ENCODE measurements around the gene SPRR1A.

The SPRR1A gene

GRCh38 chr1:152954436-152954835 lies 29.4 kb upstream of the SPRR1A start:
- DNase-seq = no peak
- H4K91ac ChIP-seq (ENCODE audit: low read length) = no peak overlapping the region
- 68% methylated on average over 4 of the region's 6 CpGs for WGBS
- H3K9me3 ChIP-seq (ENCODE audit: control insufficient read depth, low read length) = no peaks in the 10 kb centered on the region
- no peaks in the 10 kb centered on the region for H3K4me1 ChIP-seq (ENCODE audit: control insufficient read depth, insufficient read depth, low read depth, low read length)
- no peak overlapping the region for H3K14ac ChIP-seq (ENCODE audit: low read length in 2 of 2)
- H2BK12ac ChIP-seq (ENCODE audit: low read length in 2 of 2) = no peak overlapping the region
- H3K27ac ChIP-seq (ENCODE audit: low read length, poor library complexity, severe bottlenecking) = no peak overlapping the region
- no peak overlapping the region for H3K4me2 ChIP-seq (ENCODE audit: low read length, poor library complexity, severe bottlenecking)
- no peak overlapping the region for H3K18ac ChIP-seq (ENCODE audit: low read depth in 1 of 2, low read length in 2 of 2)
- H3K4me3 ChIP-seq (ENCODE audit: insufficient read depth in 1 of 2, low read depth in 1 of 2, low read length in 2 of 2) = no peak overlapping the region
- H3K9ac ChIP-seq (ENCODE audit: low read length) = no peak overlapping the region
- H3K27me3 ChIP-seq (ENCODE audit: control insufficient read depth in 1 of 2, insufficient read depth in 1 of 2, low read length in 2 of 2) = peaks cover 0 to 11% of the 10 kb centered on the region in 2 experiments
- H2AK5ac ChIP-seq (ENCODE audit: low read length, severe bottlenecking) = no peak overlapping the region
- no peaks in the 10 kb centered on the region for H3K36me3 ChIP-seq (ENCODE audit: control insufficient read depth in 1 of 2, insufficient read depth in 2 of 2, low read depth in 1 of 2, low read length in 2 of 2)
- no peak overlapping the region for H2BK5ac ChIP-seq (ENCODE audit: low read depth, low read length, poor library complexity, severe bottlenecking)
- H2BK15ac ChIP-seq (ENCODE audit: low read depth, poor library complexity, severe bottlenecking) = no peak overlapping the region
- no peak overlapping the region for H4K8ac ChIP-seq (ENCODE audit: low read length)
- no peak overlapping the region for H2AFZ ChIP-seq (ENCODE audit: low read depth, low read length)
- no peak overlapping the region for H3K23ac ChIP-seq (ENCODE audit: low read length in 2 of 2)
- no peak overlapping the region for H3K4ac ChIP-seq (ENCODE audit: low read depth in 1 of 2, low read length in 2 of 2)
- no peaks in the 10 kb centered on the region for H3K79me1 ChIP-seq (replicated peaks; ENCODE audit: low read length, poor library complexity, severe bottlenecking)
- H2BK120ac ChIP-seq (ENCODE audit: low read depth, low read length) = no peak overlapping the region

- Histone ChIP-seq H3K4me3 (ENCODE audit: insufficient read depth in 1 of 2, low read depth in 1 of 2, low read length in 2 of 2) (no peak overlapping the region), H3K4me2 (ENCODE audit: low read length, poor library complexity, severe bottlenecking) (no peak overlapping the region), H2AK5ac (ENCODE audit: low read length, severe bottlenecking) (no peak overlapping the region), H2BK12ac (ENCODE audit: low read length in 2 of 2) (no peak overlapping the region), H3K4me1 (ENCODE audit: control insufficient read depth, insufficient read depth, low read depth, low read length) (no peaks in the 10 kb centered on the region), H3K27ac (ENCODE audit: low read length, poor library complexity, severe bottlenecking) (no peak overlapping the region), H2BK120ac (ENCODE audit: low read depth, low read length) (no peak overlapping the region), H2AFZ (ENCODE audit: low read depth, low read length) (no peak overlapping the region), H3K4ac (ENCODE audit: low read depth in 1 of 2, low read length in 2 of 2) (no peak overlapping the region), H3K9me3 (ENCODE audit: control insufficient read depth, low read length) (no peaks in the 10 kb centered on the region), H4K8ac (ENCODE audit: low read length) (no peak overlapping the region), H3K23ac (ENCODE audit: low read length in 2 of 2) (no peak overlapping the region), H3K18ac (ENCODE audit: low read depth in 1 of 2, low read length in 2 of 2) (no peak overlapping the region), H3K36me3 (ENCODE audit: control insufficient read depth in 1 of 2, insufficient read depth in 2 of 2, low read depth in 1 of 2, low read length in 2 of 2) (no peaks in the 10 kb centered on the region), H3K79me1 (replicated peaks; ENCODE audit: low read length, poor library complexity, severe bottlenecking) (no peaks in the 10 kb centered on the region), H3K9ac (ENCODE audit: low read length) (no peak overlapping the region), H2BK15ac (ENCODE audit: low read depth, poor library complexity, severe bottlenecking) (no peak overlapping the region), H3K14ac (ENCODE audit: low read length in 2 of 2) (no peak overlapping the region), H3K27me3 (ENCODE audit: control insufficient read depth in 1 of 2, insufficient read depth in 1 of 2, low read length in 2 of 2) (no peaks in the 10 kb centered on the region), H4K91ac (ENCODE audit: low read length) (no peak overlapping the region), H2BK5ac (ENCODE audit: low read depth, low read length, poor library complexity, severe bottlenecking) (no peak overlapping the region)
- WGBS = 79% methylated on average over 2 of the region's 3 CpGs
- no peak for DNase-seq
Measured at GRCh38 chr1:152957561-152957960, 26.3 kb upstream of the SPRR1A start.

- Histone ChIP-seq H2BK12ac (ENCODE audit: low read length in 2 of 2) (no peak overlapping the region), H2AFZ (ENCODE audit: low read depth, low read length) (no peak overlapping the region), H3K27ac (ENCODE audit: low read length, poor library complexity, severe bottlenecking) (no peak overlapping the region), H3K14ac (ENCODE audit: low read length in 2 of 2) (no peak overlapping the region), H3K4me2 (ENCODE audit: low read length, poor library complexity, severe bottlenecking) (no peak overlapping the region), H3K36me3 (ENCODE audit: control insufficient read depth in 1 of 2, insufficient read depth in 2 of 2, low read depth in 1 of 2, low read length in 2 of 2) (no peaks in the 10 kb centered on the region), H4K8ac (ENCODE audit: low read length) (no peak overlapping the region), H3K27me3 (ENCODE audit: control insufficient read depth in 1 of 2, insufficient read depth in 1 of 2, low read length in 2 of 2) (no peaks in the 10 kb centered on the region), H2BK120ac (ENCODE audit: low read depth, low read length) (no peak overlapping the region), H3K9ac (ENCODE audit: low read length) (no peak overlapping the region), H4K91ac (ENCODE audit: low read length) (no peak overlapping the region), H3K79me1 (replicated peaks; ENCODE audit: low read length, poor library complexity, severe bottlenecking) (no peaks in the 10 kb centered on the region), H2BK15ac (ENCODE audit: low read depth, poor library complexity, severe bottlenecking) (no peak overlapping the region), H3K4me1 (ENCODE audit: control insufficient read depth, insufficient read depth, low read depth, low read length) (no peaks in the 10 kb centered on the region), H2AK5ac (ENCODE audit: low read length, severe bottlenecking) (no peak overlapping the region), H2BK5ac (ENCODE audit: low read depth, low read length, poor library complexity, severe bottlenecking) (no peak overlapping the region), H3K9me3 (ENCODE audit: control insufficient read depth, low read length) (no peaks in the 10 kb centered on the region), H3K18ac (ENCODE audit: low read depth in 1 of 2, low read length in 2 of 2) (no peak overlapping the region), H3K4me3 (ENCODE audit: insufficient read depth in 1 of 2, low read depth in 1 of 2, low read length in 2 of 2) (no peak overlapping the region), H3K4ac (ENCODE audit: low read depth in 1 of 2, low read length in 2 of 2) (no peak overlapping the region), H3K23ac (ENCODE audit: low read length in 2 of 2) (no peak overlapping the region)
- DNase-seq = no peak
- WGBS = no CpG with 5 or more reads among the region's 3 CpGs
Measured at GRCh38 chr1:152959273-152959672, 24.6 kb upstream of the SPRR1A start.

- 85% methylated on average over 10 of the region's 10 CpGs for WGBS
- H3K4me2 ChIP-seq (ENCODE audit: low read length, poor library complexity, severe bottlenecking) = no peak overlapping the region
Measured at GRCh38 chr1:152959801-152960451, 24.0 kb upstream of the SPRR1A start.

More at GRCh38 chr1:152959801-152960451, 24.0 kb upstream of the SPRR1A start:
- no peak overlapping the region for H2BK12ac ChIP-seq (ENCODE audit: low read length in 2 of 2)
- no peak for DNase-seq
- H3K9ac ChIP-seq (ENCODE audit: low read length) = no peak overlapping the region
- H3K79me1 ChIP-seq (replicated peaks; ENCODE audit: low read length, poor library complexity, severe bottlenecking) = no peaks in the 10 kb centered on the region
- H3K23ac ChIP-seq (ENCODE audit: low read length in 2 of 2) = no peak overlapping the region
- no peaks in the 10 kb centered on the region for H3K4me1 ChIP-seq (ENCODE audit: control insufficient read depth, insufficient read depth, low read depth, low read length)
- no peak overlapping the region for H2AK5ac ChIP-seq (ENCODE audit: low read length, severe bottlenecking)
- no peak overlapping the region for H3K18ac ChIP-seq (ENCODE audit: low read depth in 1 of 2, low read length in 2 of 2)
- H3K27ac ChIP-seq (ENCODE audit: low read length, poor library complexity, severe bottlenecking) = no peak overlapping the region
- H2BK5ac ChIP-seq (ENCODE audit: low read depth, low read length, poor library complexity, severe bottlenecking) = no peak overlapping the region
- H3K27me3 ChIP-seq (ENCODE audit: control insufficient read depth in 1 of 2, insufficient read depth in 1 of 2, low read length in 2 of 2) = no peaks in the 10 kb centered on the region
- H3K36me3 ChIP-seq (ENCODE audit: control insufficient read depth in 1 of 2, insufficient read depth in 2 of 2, low read depth in 1 of 2, low read length in 2 of 2) = no peaks in the 10 kb centered on the region
- H3K4me3 ChIP-seq (ENCODE audit: insufficient read depth in 1 of 2, low read depth in 1 of 2, low read length in 2 of 2) = no peak overlapping the region
- H2BK120ac ChIP-seq (ENCODE audit: low read depth, low read length) = no peak overlapping the region
- H4K8ac ChIP-seq (ENCODE audit: low read length) = no peak overlapping the region
- no peaks in the 10 kb centered on the region for H3K9me3 ChIP-seq (ENCODE audit: control insufficient read depth, low read length)
- H4K91ac ChIP-seq (ENCODE audit: low read length) = no peak overlapping the region
- no peak overlapping the region for H2BK15ac ChIP-seq (ENCODE audit: low read depth, poor library complexity, severe bottlenecking)
- H3K14ac ChIP-seq (ENCODE audit: low read length in 2 of 2) = no peak overlapping the region
- no peak overlapping the region for H3K4ac ChIP-seq (ENCODE audit: low read depth in 1 of 2, low read length in 2 of 2)
- no peak overlapping the region for H2AFZ ChIP-seq (ENCODE audit: low read depth, low read length)
